HepG2 (cell line): ENCODE data around the gene SCAPER. TPM values are rescaled to one million over a fixed set of nuclear protein-coding genes. Genes with fewer than 3 reads are reported as not detected.

ENCODE experiments used
- KLF6 ChIP-seq: IDR thresholded peaks from 2 replicates; pipeline ENCODE4 v1.8.0; 2016; ENCODE audit warnings: missing biosample characterization, missing genetic modification reagents
- MED1 ChIP-seq: sonication (generic); formaldehyde crosslinking; IDR thresholded peaks from 2 replicates; pipeline ENCODE4 v1.4.0; 2020; ENCODE audit warnings: missing genetic modification reagents
- SOX5 ChIP-seq: IDR thresholded peaks from 2 replicates; pipeline ENCODE4 v1.6.1; 2016; ENCODE audit warnings: borderline replicate concordance
- SP1 ChIP-seq, 2 experiments: fragments of 450-650 bp in 1 of 2; sonication (generic) in 1 of 2; formaldehyde crosslinking in 1 of 2; IDR thresholded peaks; 2 replicates each; pipeline versions ENCODE4 v1.4.0 to v1.6.1; 2016 to 2020; ENCODE audit warnings: missing genetic modification reagents in 1 of 2
- SP5 ChIP-seq: IDR thresholded peaks from 2 replicates; pipeline ENCODE4 v1.6.1; 2016; ENCODE audit warnings: low read depth, borderline replicate concordance
- TARDBP ChIP-seq: sonication (generic); formaldehyde crosslinking; IDR thresholded peaks from 2 replicates; pipeline ENCODE4 v1.8.0; 2022; ENCODE audit warnings: mild to moderate bottlenecking, missing genetic modification reagents
- TERF1 ChIP-seq: sonication (generic); formaldehyde crosslinking; IDR thresholded peaks from 2 replicates; pipeline ENCODE4 v1.8.0; 2022; ENCODE audit warnings: mild to moderate bottlenecking, missing genetic modification reagents, moderate library complexity
- ZBTB37 ChIP-seq: sonication (generic); formaldehyde crosslinking; IDR thresholded peaks from 2 replicates; pipeline ENCODE4 v1.4.0; 2020; ENCODE audit warnings: mild to moderate bottlenecking, missing genetic modification reagents
- ZFY ChIP-seq: sonication (generic); formaldehyde crosslinking; IDR thresholded peaks from 2 replicates; pipeline ENCODE4 v1.4.0; 2020; ENCODE audit warnings: missing genetic modification reagents
- ZNF563 ChIP-seq: sonication (generic); formaldehyde crosslinking; IDR thresholded peaks from 2 replicates; pipeline ENCODE4 v1.8.0; 2022; ENCODE audit warnings: mild to moderate bottlenecking, moderate library complexity, missing genetic modification reagents
- ZNF788 ChIP-seq: sonication (generic); formaldehyde crosslinking; IDR thresholded peaks from 2 replicates; pipeline ENCODE4 v1.5.0; 2020; ENCODE audit warnings: mild to moderate bottlenecking, missing genetic modification reagents, borderline replicate concordance
- ZNF790 ChIP-seq: sonication (generic); formaldehyde crosslinking; IDR thresholded peaks from 2 replicates; pipeline ENCODE4 v1.8.0; 2022; ENCODE audit warnings: missing genetic modification reagents, mild to moderate bottlenecking, borderline replicate concordance
- ZSCAN31 ChIP-seq: sonication (generic); formaldehyde crosslinking; IDR thresholded peaks from 2 replicates; pipeline ENCODE4 v1.5.0; 2020; ENCODE audit warnings: low read depth, mild to moderate bottlenecking, missing genetic modification reagents
- polyA plus RNA-seq, 8 experiments: library from polyadenylated mRNA; depleted of rRNA in 3 of 8; stranded (reverse) in 7 of 8; unstranded in 1 of 8; fragments of >200 nt; fragmentation: Illumina TruSeq in 4 of 8; extraction: Trizol in 4 of 8; gene quantifications; 2 replicates each; pipeline versions ENCODE4 v1.2.1 to v1.2.3, GENCODE V29; 2011 to 2016; ENCODE audit warnings: low read depth in 4 of 8, missing spikeins in 1 of 8, mixed read lengths in 1 of 8; ENCODE audit not compliant: insufficient read depth in 1 of 8
- total RNA-seq, 5 experiments: library from RNA; depleted of rRNA; stranded (reverse); fragments of >200 nt; fragmentation: Illumina TruSeq; extraction: Trizol; gene quantifications; 2 replicates each; pipeline ENCODE4 v1.2.3, GENCODE V29; 2016; ENCODE audit warnings: low read depth in 1 of 5
- TF ChIP-seq, protein P1 (sequence below): sonication (generic); formaldehyde crosslinking; IDR thresholded peaks from 2 replicates; pipeline ENCODE4 v1.5.0; 2020; ENCODE audit warnings: mild to moderate bottlenecking, missing genetic modification reagents
- TF ChIP-seq, protein P2 (sequence below): sonication (generic); formaldehyde crosslinking; IDR thresholded peaks from 2 replicates; pipeline ENCODE4 v1.5.0; 2020; ENCODE audit warnings: missing genetic modification reagents
- TF ChIP-seq, protein P3 (sequence below): sonication (generic); formaldehyde crosslinking; conservative IDR thresholded peaks from 2 replicates; pipeline ENCODE4 v1.8.0; 2022; ENCODE audit warnings: mild to moderate bottlenecking, moderate library complexity, missing genetic modification reagents
- TF ChIP-seq, protein P4 (sequence below): sonication (generic); formaldehyde crosslinking; IDR thresholded peaks from 2 replicates; pipeline ENCODE4 v1.4.0; 2020; ENCODE audit warnings: low read depth, mild to moderate bottlenecking, missing genetic modification reagents

Gene SCAPER
- total and polyA plus RNA-seq, 2 of the 13 experiments (the other 11 are each of a cell fraction or from before 2014, with no cell fraction given): 4.3 to 10.5 TPM

DNA sequence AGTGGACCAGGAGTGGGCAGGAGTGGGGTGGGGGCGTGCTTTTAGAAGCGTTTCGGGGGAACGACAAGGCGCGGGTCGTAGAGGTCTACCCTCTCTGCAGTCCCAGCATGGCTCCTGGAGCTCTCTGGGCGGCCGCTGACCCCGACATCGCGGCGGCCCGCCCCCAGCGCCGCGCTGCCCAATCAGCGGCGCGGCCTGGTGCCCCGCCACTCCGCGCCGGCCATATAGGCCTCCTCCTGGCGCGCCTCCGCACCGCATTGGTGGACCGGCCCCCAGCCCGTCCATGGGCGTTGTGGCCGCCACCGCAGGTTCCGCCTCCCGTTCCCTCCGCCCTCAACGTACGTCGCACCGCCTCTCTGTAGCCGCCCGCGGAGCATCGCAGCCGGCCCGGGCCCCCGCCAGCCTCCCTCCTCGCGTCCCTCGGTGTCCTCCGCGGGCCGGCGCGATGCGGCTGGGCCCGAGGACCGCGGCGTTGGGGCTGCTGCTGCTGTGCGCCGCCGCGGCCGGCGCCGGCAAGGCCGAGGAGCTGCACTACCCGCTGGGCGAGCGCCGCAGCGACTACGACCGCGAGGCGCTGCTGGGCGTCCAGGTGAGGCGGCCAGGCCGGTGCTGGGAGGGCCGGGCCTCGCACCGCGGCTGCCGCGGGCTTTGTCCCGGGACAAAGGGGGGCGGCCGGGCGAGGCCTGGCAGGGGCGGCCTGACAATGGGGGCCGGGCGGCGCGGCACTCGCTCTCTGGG, 26.4 kb upstream of the SCAPER start, which contains the start of gene RCN2 (continued):
- TF ChIP-seq ZFY (CRISPR knock-in tag) (peak; percentile 98), TARDBP (CRISPR knock-in tag) (0 out of 2 replicates have a peak, but pooled peaks have one; percentile 38), ZNF790 (CRISPR knock-in tag) (peak; percentile 84; the same call in 1 of the 2 replicates), ZNF788 (CRISPR knock-in tag) (peak; percentile 12; the same call in 1 of the 2 replicates), MED1 (CRISPR knock-in tag) (peak; percentile 46), SP5 (CRISPR knock-in tag) (0 out of 2 replicates have a peak, but pooled peaks have one; percentile 31), KLF6 (CRISPR knock-in tag) (peak; percentile 45; the same call in 1 of the 2 replicates), SOX5 (CRISPR knock-in tag) (peak; percentile 14; the same call in 1 of the 2 replicates), ZNF563 (peak; percentile 83; the same call in 1 of the 2 replicates), TERF1 (no peak), SP1 (IDR thresholded peaks at IDR 0.05) (no peak), SP1 (CRISPR knock-in tag; IDR thresholded peaks at IDR 0.05) (peak; percentile 81), ZBTB37 (CRISPR knock-in tag) (no peak), ZSCAN31 (CRISPR knock-in tag) (peak; percentile 50; the same call in 1 of the 2 replicates)
- TF ChIP-seq, protein P1, sequence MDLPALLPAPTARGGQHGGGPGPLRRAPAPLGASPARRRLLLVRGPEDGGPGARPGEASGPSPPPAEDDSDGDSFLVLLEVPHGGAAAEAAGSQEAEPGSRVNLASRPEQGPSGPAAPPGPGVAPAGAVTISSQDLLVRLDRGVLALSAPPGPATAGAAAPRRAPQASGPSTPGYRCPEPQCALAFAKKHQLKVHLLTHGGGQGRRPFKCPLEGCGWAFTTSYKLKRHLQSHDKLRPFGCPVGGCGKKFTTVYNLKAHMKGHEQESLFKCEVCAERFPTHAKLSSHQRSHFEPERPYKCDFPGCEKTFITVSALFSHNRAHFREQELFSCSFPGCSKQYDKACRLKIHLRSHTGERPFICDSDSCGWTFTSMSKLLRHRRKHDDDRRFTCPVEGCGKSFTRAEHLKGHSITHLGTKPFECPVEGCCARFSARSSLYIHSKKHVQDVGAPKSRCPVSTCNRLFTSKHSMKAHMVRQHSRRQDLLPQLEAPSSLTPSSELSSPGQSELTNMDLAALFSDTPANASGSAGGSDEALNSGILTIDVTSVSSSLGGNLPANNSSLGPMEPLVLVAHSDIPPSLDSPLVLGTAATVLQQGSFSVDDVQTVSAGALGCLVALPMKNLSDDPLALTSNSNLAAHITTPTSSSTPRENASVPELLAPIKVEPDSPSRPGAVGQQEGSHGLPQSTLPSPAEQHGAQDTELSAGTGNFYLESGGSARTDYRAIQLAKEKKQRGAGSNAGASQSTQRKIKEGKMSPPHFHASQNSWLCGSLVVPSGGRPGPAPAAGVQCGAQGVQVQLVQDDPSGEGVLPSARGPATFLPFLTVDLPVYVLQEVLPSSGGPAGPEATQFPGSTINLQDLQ: 0 out of 2 replicates have a peak, but pooled peaks have one; percentile 17
- TF ChIP-seq, protein P2, sequence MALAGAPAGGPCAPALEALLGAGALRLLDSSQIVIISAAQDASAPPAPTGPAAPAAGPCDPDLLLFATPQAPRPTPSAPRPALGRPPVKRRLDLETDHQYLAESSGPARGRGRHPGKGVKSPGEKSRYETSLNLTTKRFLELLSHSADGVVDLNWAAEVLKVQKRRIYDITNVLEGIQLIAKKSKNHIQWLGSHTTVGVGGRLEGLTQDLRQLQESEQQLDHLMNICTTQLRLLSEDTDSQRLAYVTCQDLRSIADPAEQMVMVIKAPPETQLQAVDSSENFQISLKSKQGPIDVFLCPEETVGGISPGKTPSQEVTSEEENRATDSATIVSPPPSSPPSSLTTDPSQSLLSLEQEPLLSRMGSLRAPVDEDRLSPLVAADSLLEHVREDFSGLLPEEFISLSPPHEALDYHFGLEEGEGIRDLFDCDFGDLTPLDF (CRISPR knock-in tag): peak; percentile 61; the same call in 1 of the 2 replicates
- TF ChIP-seq, protein P3, sequence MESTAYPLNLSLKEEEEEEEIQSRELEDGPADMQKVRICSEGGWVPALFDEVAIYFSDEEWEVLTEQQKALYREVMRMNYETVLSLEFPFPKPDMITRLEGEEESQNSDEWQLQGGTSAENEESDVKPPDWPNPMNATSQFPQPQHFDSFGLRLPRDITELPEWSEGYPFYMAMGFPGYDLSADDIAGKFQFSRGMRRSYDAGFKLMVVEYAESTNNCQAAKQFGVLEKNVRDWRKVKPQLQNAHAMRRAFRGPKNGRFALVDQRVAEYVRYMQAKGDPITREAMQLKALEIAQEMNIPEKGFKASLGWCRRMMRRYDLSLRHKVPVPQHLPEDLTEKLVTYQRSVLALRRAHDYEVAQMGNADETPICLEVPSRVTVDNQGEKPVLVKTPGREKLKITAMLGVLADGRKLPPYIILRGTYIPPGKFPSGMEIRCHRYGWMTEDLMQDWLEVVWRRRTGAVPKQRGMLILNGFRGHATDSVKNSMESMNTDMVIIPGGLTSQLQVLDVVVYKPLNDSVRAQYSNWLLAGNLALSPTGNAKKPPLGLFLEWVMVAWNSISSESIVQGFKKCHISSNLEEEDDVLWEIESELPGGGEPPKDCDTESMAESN (CRISPR knock-in tag): peak; percentile 51; the same call in 1 of the 2 replicates
- TF ChIP-seq, protein P4, sequence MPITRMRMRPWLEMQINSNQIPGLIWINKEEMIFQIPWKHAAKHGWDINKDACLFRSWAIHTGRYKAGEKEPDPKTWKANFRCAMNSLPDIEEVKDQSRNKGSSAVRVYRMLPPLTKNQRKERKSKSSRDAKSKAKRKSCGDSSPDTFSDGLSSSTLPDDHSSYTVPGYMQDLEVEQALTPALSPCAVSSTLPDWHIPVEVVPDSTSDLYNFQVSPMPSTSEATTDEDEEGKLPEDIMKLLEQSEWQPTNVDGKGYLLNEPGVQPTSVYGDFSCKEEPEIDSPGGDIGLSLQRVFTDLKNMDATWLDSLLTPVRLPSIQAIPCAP (CRISPR knock-in tag): no peak
